OCI-LY3 (cell line): ENCODE measurements around the gene ZKSCAN8.

Experiments
- H2AFZ ChIP-seq: fragments of 200-600, 300-600 bp; shearing (Covaris generic); 2 replicates; pipeline ENCODE4 v1.6.0; 2014; ENCODE audit warnings: antibody characterized with exemption, low read depth, low read length
- H3K27ac ChIP-seq: fragments of 200-600, 300-600 bp; sonication (generic); 2 replicates; pipeline ENCODE4 v1.5.1; 2014; ENCODE audit warnings: mild to moderate bottlenecking, low read length, moderate library complexity, mixed read lengths
- H3K27me3 ChIP-seq: fragments of 200-600, 300-600 bp; sonication (generic); 2 replicates; pipeline ENCODE4 v1.6.1; 2014; ENCODE audit warnings: low read depth, low read length, mixed read lengths
- H3K36me3 ChIP-seq: fragments of 200-600, 300-600 bp; sonication (generic); replicated peaks from 2 replicates; pipeline ENCODE3; 2014; ENCODE audit warnings: low read depth, low read length, mixed read lengths
- H3K4me1 ChIP-seq: fragments of 300-600, 200-600 bp; sonication (generic); 2 replicates; pipeline ENCODE4 v1.6.1; 2014; ENCODE audit warnings: low read length, mixed read lengths
- H3K4me2 ChIP-seq: fragments of 200-600, 300-600 bp; sonication (generic); 2 replicates; pipeline ENCODE4 v1.6.1; 2014; ENCODE audit warnings: low read length, mixed read lengths
- H3K4me3 ChIP-seq: fragments of 300-600, 200-600 bp; sonication (generic); 2 replicates; pipeline ENCODE4 v1.5.1; 2014; ENCODE audit warnings: antibody characterized with exemption, mild to moderate bottlenecking, low read length, moderate library complexity
- H3K79me2 ChIP-seq: fragments of 300-600, 200-600 bp; shearing (Covaris generic); 2 replicates; pipeline ENCODE4 v1.6.1; 2014; ENCODE audit warnings: mild to moderate bottlenecking, low read length, mixed read lengths
- H3K9ac ChIP-seq: fragments of 300-600, 200-600 bp; shearing (Covaris generic); 2 replicates; pipeline ENCODE4 v1.6.0; 2014; ENCODE audit warnings: mild to moderate bottlenecking, low read length, moderate library complexity
- H3K9me3 ChIP-seq: fragments of 200-600, 300-600 bp; shearing (Covaris generic); 2 replicates; pipeline ENCODE4 v1.6.1; 2014; ENCODE audit warnings: low read length, mixed read lengths; ENCODE audit not compliant: insufficient read depth
- H4K20me1 ChIP-seq: fragments of 200-600, 300-600 bp; sonication (generic); 2 replicates; pipeline ENCODE4 v1.6.1; 2016; ENCODE audit warnings: low read length, mixed read lengths; ENCODE audit not compliant: insufficient read depth
- CTCF ChIP-seq: fragments of 200-600, 300-600 bp; sonication (generic); IDR thresholded peaks from 2 replicates; pipeline ENCODE4 v1.5.1; 2014; ENCODE audit warnings: antibody characterized with exemption, low read length, low read depth
- EZH2phosphoT487 ChIP-seq: fragments of 200-600 bp; shearing (Covaris generic); IDR thresholded peaks from 2 replicates; pipeline ENCODE4 v1.6.1; 2018; ENCODE audit warnings: antibody characterized with exemption, mixed run types, low read depth

Gene ZKSCAN8

GRCh38 chr6:28159029-28159607 is 17.4 kb downstream of the ZKSCAN8 start:
- Histone ChIP-seq H3K27me3 (no peaks in the 10 kb centered on the region), H3K4me3 (no peak overlapping the region), H3K9ac (no peak overlapping the region), H3K9me3 (no peaks in the 10 kb centered on the region), H4K20me1 (no peaks in the 10 kb centered on the region), H2AFZ (no peak overlapping the region), H3K79me2 (no peaks in the 10 kb centered on the region), H3K4me1 (no peaks in the 10 kb centered on the region), H3K27ac (no peak overlapping the region), H3K4me2 (no peak overlapping the region), H3K36me3 (peaks cover 28% of the 10 kb centered on the region)
- TF ChIP-seq CTCF = no peak
- TF ChIP-seq EZH2phosphoT487 = no peak

GRCh38 chr6:28160233-28160632 is 18.6 kb downstream of the ZKSCAN8 start:
- H2AFZ ChIP-seq = no peak overlapping the region
- H3K9me3 ChIP-seq = no peaks in the 10 kb centered on the region
- no peak overlapping the region for H3K9ac ChIP-seq
- H3K4me2 ChIP-seq = no peak overlapping the region
- TF ChIP-seq EZH2phosphoT487 (no peak), CTCF (no peak)
- no peak overlapping the region for H3K27ac ChIP-seq
- no peaks in the 10 kb centered on the region for H4K20me1 ChIP-seq
- no peak overlapping the region for H3K4me3 ChIP-seq
- no peaks in the 10 kb centered on the region for H3K4me1 ChIP-seq
- H3K36me3 ChIP-seq = peaks cover 17% of the 10 kb centered on the region
- H3K79me2 ChIP-seq = no peaks in the 10 kb centered on the region
- H3K27me3 ChIP-seq = no peaks in the 10 kb centered on the region

GRCh38 chr6:28161410-28162079 is 19.9 kb downstream of the ZKSCAN8 start:
- Histone ChIP-seq H3K4me3 (no peak overlapping the region), H3K36me3 (peaks cover 5% of the 10 kb centered on the region), H3K9ac (no peak overlapping the region), H3K27me3 (no peaks in the 10 kb centered on the region), H3K79me2 (no peaks in the 10 kb centered on the region), H3K27ac (no peak overlapping the region), H3K4me2 (no peak overlapping the region), H3K4me1 (no peaks in the 10 kb centered on the region), H4K20me1 (no peaks in the 10 kb centered on the region), H2AFZ (no peak overlapping the region), H3K9me3 (no peaks in the 10 kb centered on the region)
- no peak for TF ChIP-seq EZH2phosphoT487
- no peak for TF ChIP-seq CTCF

GRCh38 chr6:28165563-28165962 is 23.9 kb downstream of the ZKSCAN8 start:
- Histone ChIP-seq H3K36me3 (no peaks in the 10 kb centered on the region), H4K20me1 (no peaks in the 10 kb centered on the region), H3K4me1 (no peaks in the 10 kb centered on the region), H3K79me2 (no peaks in the 10 kb centered on the region), H3K4me2 (no peak overlapping the region), H3K4me3 (no peak overlapping the region), H2AFZ (no peak overlapping the region), H3K27me3 (no peaks in the 10 kb centered on the region), H3K9ac (no peak overlapping the region), H3K27ac (no peak overlapping the region), H3K9me3 (no peaks in the 10 kb centered on the region)
- TF ChIP-seq CTCF (no peak), EZH2phosphoT487 (no peak)
